ENCODE results near the gene PPP2R2B.
A peak's percentile ranks its signal among the peaks of the same experiment; 100 is the strongest.

Gene PPP2R2B

GRCh38 chr5:146878476-146879172 is at the start of gene PPP2R2B:
Gene PPP2R2B (minus strand): TSS chr5:146878757.
- DNase-seq (ENCODE audit: low read depth), result peak; percentile 38

- DNase-seq (ENCODE audit: low read depth), result no peak
Measured at GRCh38 chr5:146924132-146924531, 45.6 kb upstream of the PPP2R2B start.

- DNase-seq (ENCODE audit: low read depth), result no peak
Measured at GRCh38 chr5:146921225-146921624, 42.7 kb upstream of the PPP2R2B start.

- DNase-seq (ENCODE audit: low read depth), result no peak
Measured at GRCh38 chr5:146920351-146920881, 41.9 kb upstream of the PPP2R2B start.

- no peak for DNase-seq (ENCODE audit: low read depth)
Measured at GRCh38 chr5:146919304-146919703, 40.7 kb upstream of the PPP2R2B start.

- no peak for DNase-seq (ENCODE audit: low read depth)
Measured at GRCh38 chr5:146917931-146918330, 39.4 kb upstream of the PPP2R2B start.

GRCh38 chr5:146912874-146913273 is 34.3 kb upstream of the PPP2R2B start:
- no peak for DNase-seq (ENCODE audit: low read depth)

- DNase-seq (ENCODE audit: low read depth), result no peak
Measured at GRCh38 chr5:146910239-146910638, 31.7 kb upstream of the PPP2R2B start.

- no peak for DNase-seq (ENCODE audit: low read depth)
Measured at GRCh38 chr5:146909255-146910068, 30.9 kb upstream of the PPP2R2B start.

GRCh38 chr5:146906803-146907202 is 28.2 kb upstream of the PPP2R2B start:
- no peak for DNase-seq (ENCODE audit: low read depth)

- DNase-seq (ENCODE audit: low read depth), result no peak
Measured at GRCh38 chr5:146904890-146905289, 26.3 kb upstream of the PPP2R2B start.

GRCh38 chr5:146903789-146904188 is 25.2 kb upstream of the PPP2R2B start:
- no peak for DNase-seq (ENCODE audit: low read depth)

- no peak for DNase-seq (ENCODE audit: low read depth)
Measured at GRCh38 chr5:146902471-146902870, 23.9 kb upstream of the PPP2R2B start.

- no peak for DNase-seq (ENCODE audit: low read depth)
Measured at GRCh38 chr5:146897061-146897460, 18.5 kb upstream of the PPP2R2B start.

GRCh38 chr5:146894753-146895521 is 16.4 kb upstream of the PPP2R2B start:
- no peak for DNase-seq (ENCODE audit: low read depth)

- DNase-seq (ENCODE audit: low read depth), result no peak
Measured at GRCh38 chr5:146893991-146894390, 15.4 kb upstream of the PPP2R2B start.

GRCh38 chr5:146892231-146892630 is 13.7 kb upstream of the PPP2R2B start:
- DNase-seq (ENCODE audit: low read depth), result no peak

- DNase-seq (ENCODE audit: low read depth), result no peak
Measured at GRCh38 chr5:146891511-146891910, 13.0 kb upstream of the PPP2R2B start.

- DNase-seq (ENCODE audit: low read depth), result no peak
Measured at GRCh38 chr5:146890731-146891440, 12.3 kb upstream of the PPP2R2B start.

GRCh38 chr5:146890066-146890465 is 11.5 kb upstream of the PPP2R2B start:
- no peak for DNase-seq (ENCODE audit: low read depth)

GRCh38 chr5:146889169-146889568 is 10.6 kb upstream of the PPP2R2B start:
- no peak for DNase-seq (ENCODE audit: low read depth)

Data from EH (cell line).